Smooth muscle cell (in vitro differentiated cells): Measurements from ENCODE around the gene ATP2B2. TPM values are rescaled to one million over a fixed set of nuclear protein-coding genes. Genes with fewer than 3 reads are reported as not detected.
A peak's percentile ranks its signal among the peaks of the same experiment; 100 is the strongest.

ENCODE experiments used
- DNase-seq: peaks from one replicate; lab custom pipeline; 2025; ENCODE audit not compliant: unreplicated experiment; lab: John Stamatoyannopoulos, UW
- H2AFZ ChIP-seq: fragments of 200-600 bp; sonication (generic); 2 replicates; pipeline ENCODE4 v1.6.0; 2016; ENCODE audit warnings: antibody characterized with exemption, low read depth, mild to moderate bottlenecking
- H3F3A ChIP-seq: fragments of 200-600 bp; sonication (generic); 2 replicates; pipeline ENCODE4 v1.6.0; 2017; ENCODE audit warnings: antibody characterized with exemption, low read depth
- H3K27ac ChIP-seq: fragments of 200-600 bp; sonication (generic); 2 replicates; pipeline ENCODE4 v1.5.1; 2016; ENCODE audit warnings: low read depth, mild to moderate bottlenecking
- H3K27me3 ChIP-seq: fragments of 200-600 bp; sonication (generic); 2 replicates; pipeline ENCODE4 v1.6.1; 2016; ENCODE audit warnings: low read depth, mild to moderate bottlenecking
- H3K36me3 ChIP-seq: fragments of 200-600 bp; sonication (generic); 2 replicates; pipeline ENCODE4 v1.5.1; 2016; ENCODE audit warnings: low read depth
- H3K4me1 ChIP-seq: fragments of 200-600 bp; sonication (generic); 2 replicates; pipeline ENCODE4 v1.5.1; 2016; ENCODE audit warnings: low read depth
- H3K4me2 ChIP-seq: fragments of 200-600 bp; sonication (generic); 2 replicates; pipeline ENCODE4 v1.6.0; 2016; ENCODE audit warnings: mild to moderate bottlenecking
- H3K4me3 ChIP-seq: fragments of 200-600 bp; sonication (generic); 2 replicates; pipeline ENCODE4 v1.5.1; 2016; ENCODE audit warnings: mild to moderate bottlenecking
- H3K79me2 ChIP-seq: fragments of 200-600 bp; sonication (generic); 2 replicates; pipeline ENCODE4 v1.6.0; 2016; ENCODE audit warnings: low read depth, mild to moderate bottlenecking
- H3K9ac ChIP-seq: fragments of 200-600 bp; sonication (generic); 2 replicates; pipeline ENCODE4 v1.6.0; 2016; ENCODE audit warnings: low read depth
- H3K9me3 ChIP-seq: fragments of 200-600 bp; sonication (generic); replicated peaks from 2 replicates; pipeline ENCODE4 v1.5.1; 2016; ENCODE audit warnings: low read depth
- H4K20me1 ChIP-seq: fragments of 200-600 bp; sonication (generic); 2 replicates; pipeline ENCODE4 v1.6.0; 2016; ENCODE audit warnings: low read depth
- CTCF ChIP-seq: fragments of 200-600 bp; sonication (generic); IDR thresholded peaks from 2 replicates; pipeline ENCODE4 v1.5.1; 2017; ENCODE audit warnings: borderline replicate concordance, mild to moderate bottlenecking, antibody characterized with exemption; ENCODE audit not compliant: insufficient read depth, poor library complexity, severe bottlenecking
- WGBS: methylation state at CpG from one replicate; pipeline ENCODE4 v1.1.7; 2016; ENCODE audit warnings: low lambda C conversion rate; 5-methylcytosine and 5-hydroxymethylcytosine counted together
- polyA plus RNA-seq: library from polyadenylated mRNA; unstranded; fragments of >200 nt; fragmentation: Nextera tagmentation; extraction: Ambion mirVana; gene quantifications from 2 replicates; pipeline ENCODE4 v1.2.1, GENCODE V29; 2016
- total RNA-seq: library from RNA; depleted of rRNA; stranded (reverse); fragments of >200 nt; gene quantifications from 2 replicates; pipeline ENCODE4 v1.2.3, GENCODE V29; 2014

Gene ATP2B2
- total and polyA plus RNA-seq, 2 experiments from 2014 or later, result not detected

DNA sequence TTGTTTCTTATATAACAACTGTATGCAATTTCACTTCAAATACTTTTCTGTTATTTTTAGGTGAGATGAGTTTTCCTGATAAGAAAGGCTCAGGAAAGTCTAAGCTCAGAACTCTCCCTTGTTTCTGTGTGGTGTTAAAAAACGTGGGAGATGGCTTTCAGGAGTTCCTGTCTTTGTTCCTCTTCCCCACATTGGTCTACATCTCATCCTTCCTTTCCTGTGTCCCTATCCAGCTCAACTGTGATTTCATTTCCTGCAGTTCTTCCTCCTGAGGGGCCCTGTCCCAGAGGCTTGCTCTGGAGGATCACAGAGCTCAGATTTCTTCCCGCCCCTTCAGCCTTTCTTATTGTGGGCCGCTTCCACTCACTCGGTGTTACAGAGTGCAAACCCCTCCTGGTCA is 195.7 kb downstream of the ATP2B2 start:
- H3K79me2 ChIP-seq, result peaks cover 20% of the 10 kb centered on the region
- no peaks in the 10 kb centered on the region for H3K9me3 ChIP-seq
- no peak overlapping the region for H2AFZ ChIP-seq
- no peak overlapping the region for H3K9ac ChIP-seq
- no peaks in the 10 kb centered on the region for H3K27me3 ChIP-seq
- peak overlapping the region; percentile 11 for H3K27ac ChIP-seq
- H3K4me3 ChIP-seq, result no peak overlapping the region
- 73% methylated on average over 4 of the region's 4 CpGs for WGBS
- H4K20me1 ChIP-seq, result peaks cover 90% of the 10 kb centered on the region
- H3K36me3 ChIP-seq, result peaks cover 21% of the 10 kb centered on the region
- no peaks in the 10 kb centered on the region for H3K4me1 ChIP-seq
- TF ChIP-seq CTCF, result no peak
- no peak overlapping the region for H3K4me2 ChIP-seq
- no peak for DNase-seq
- peaks cover 22% of the 10 kb centered on the region for H3F3A ChIP-seq

- H2AFZ ChIP-seq, result no peak overlapping the region
- H3K27ac ChIP-seq, result no peak overlapping the region
- 96% methylated on average over 7 of the region's 7 CpGs for WGBS
- H3K9me3 ChIP-seq, result no peaks in the 10 kb centered on the region
- no peak for DNase-seq
- H3K4me1 ChIP-seq, result no peaks in the 10 kb centered on the region
- H3K4me2 ChIP-seq, result no peak overlapping the region
- H3K4me3 ChIP-seq, result no peak overlapping the region
- H4K20me1 ChIP-seq, result peaks cover 80% of the 10 kb centered on the region
- H3K9ac ChIP-seq, result no peak overlapping the region
- H3K36me3 ChIP-seq, result peaks cover 22% of the 10 kb centered on the region
- TF ChIP-seq CTCF, result no peak
- peaks cover 18% of the 10 kb centered on the region for H3F3A ChIP-seq
- peaks cover 10% of the 10 kb centered on the region for H3K79me2 ChIP-seq
- H3K27me3 ChIP-seq, result no peaks in the 10 kb centered on the region
These were observed 196.7 kb downstream of the ATP2B2 start for GRCh38 chr3:10308678-10309077.

DNA sequence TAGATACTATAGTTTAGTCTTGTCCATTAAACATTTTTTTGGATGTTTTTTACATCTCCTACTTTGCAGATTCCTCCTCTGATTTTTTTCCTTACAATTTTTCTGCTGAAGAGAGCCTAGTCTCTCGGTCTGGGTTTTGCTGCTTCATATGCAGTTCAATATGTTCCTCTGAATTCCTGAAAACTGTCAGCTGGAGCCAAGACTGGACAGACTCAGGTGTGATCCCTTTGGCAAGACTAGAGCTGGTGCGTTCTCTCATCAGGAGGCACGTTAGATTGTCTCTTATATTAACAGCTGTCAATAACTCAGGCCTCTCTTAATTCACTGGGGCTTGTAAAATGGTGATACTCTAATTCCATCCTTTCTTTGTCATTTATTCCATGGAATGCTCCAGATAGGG is 199.2 kb downstream of the ATP2B2 start:
- no peaks in the 10 kb centered on the region for H3K27me3 ChIP-seq
- DNase-seq, result no peak
- no peak overlapping the region for H3K9ac ChIP-seq
- peaks cover 77% of the 10 kb centered on the region for H4K20me1 ChIP-seq
- H3K4me1 ChIP-seq, result no peaks in the 10 kb centered on the region
- H3K9me3 ChIP-seq, result no peaks in the 10 kb centered on the region
- peaks cover 29% of the 10 kb centered on the region for H3K36me3 ChIP-seq
- no peak overlapping the region for H2AFZ ChIP-seq
- no peak for TF ChIP-seq CTCF
- WGBS, result 96% methylated on average over 3 of the region's 3 CpGs
- H3K4me3 ChIP-seq, result no peak overlapping the region
- H3K79me2 ChIP-seq, result peaks cover 5% of the 10 kb centered on the region
- H3F3A ChIP-seq, result peaks cover 27% of the 10 kb centered on the region
- no peak overlapping the region for H3K4me2 ChIP-seq
- H3K27ac ChIP-seq, result no peak overlapping the region

DNA sequence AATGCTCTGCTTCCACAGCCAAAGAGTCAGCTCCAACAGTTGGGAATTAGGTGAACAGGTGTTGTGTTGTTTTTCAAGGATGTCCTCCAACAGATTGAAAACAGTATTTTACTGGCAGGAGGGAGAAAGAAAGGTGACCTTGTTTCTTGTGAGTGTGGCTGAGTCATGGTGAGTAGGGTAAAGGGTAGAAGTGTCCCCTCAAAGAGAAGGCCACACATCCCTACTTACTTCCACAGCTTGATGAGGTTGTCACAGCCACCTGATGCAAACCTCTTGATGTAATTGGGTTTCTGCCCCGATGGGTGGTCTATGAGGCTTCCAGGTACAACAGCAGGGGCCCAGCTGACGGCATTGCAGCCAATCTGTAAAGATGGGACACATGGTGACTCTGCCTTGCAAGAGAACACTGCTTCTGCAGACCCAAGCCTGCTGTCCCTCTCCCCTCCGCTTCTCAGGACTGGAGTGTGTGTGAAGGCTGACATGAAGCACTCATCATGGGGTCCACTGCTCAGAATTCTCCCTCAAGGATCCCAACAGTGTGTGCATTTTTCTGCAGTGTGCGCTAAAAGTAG is 200.0 kb downstream of the ATP2B2 start:
- Histone ChIP-seq H3K79me2 (peaks cover 2% of the 10 kb centered on the region), H2AFZ (no peak overlapping the region), H3K9ac (no peak overlapping the region), H3K4me1 (no peaks in the 10 kb centered on the region), H4K20me1 (peaks cover 76% of the 10 kb centered on the region), H3K4me2 (no peak overlapping the region), H3F3A (peaks cover 33% of the 10 kb centered on the region), H3K4me3 (no peak overlapping the region), H3K9me3 (no peaks in the 10 kb centered on the region), H3K36me3 (peaks cover 26% of the 10 kb centered on the region), H3K27ac (no peak overlapping the region), H3K27me3 (no peaks in the 10 kb centered on the region)
- 100% methylated on average over 4 of the region's 4 CpGs for WGBS
- DNase-seq, result no peak
- no peak for TF ChIP-seq CTCF
